HCT116 (cell line): ENCODE results near the gene DUSP18. TPM values are rescaled to one million over a fixed set of nuclear protein-coding genes. Genes with fewer than 3 reads are reported as not detected.
A peak's percentile ranks its signal among the peaks of the same experiment; 100 is the strongest.

ENCODE experiments used
- ATAC-seq: fragments of 200-7000 bp; cut with Tn5 transposase; 2 replicates; pipeline ENCODE4 v1.9.1; 2020; ENCODE audit warnings: mild to moderate bottlenecking, moderate library complexity
- BruUV-seq: library from RNA; stranded (reverse); fragments of 400-500 nt; replicated peaks from 2 replicates; lab custom pipeline; 2021; lab: Mats Ljungman, UMichigan
- CTCF ChIA-PET: fragments of 300-600 bp; sonication (Branson Sonifier 250); formaldehyde crosslinking; loops from one replicate; lab custom pipeline; 2021; ENCODE audit warnings: antibody characterized with exemption; lab: Charles Lee
- POLR2A ChIA-PET: fragments of 300-600, 350-600 bp; sonication (Branson Sonifier 250); formaldehyde crosslinking; loops from one replicate; lab custom pipeline; 2021; ENCODE audit warnings: antibody characterized with exemption; lab: Charles Lee
- RAD21 ChIA-PET, 2 experiments: fragments of 300-600 bp; sonication (Branson Sonifier 250); formaldehyde crosslinking; loops; one replicate each; lab custom pipeline; 2023; ENCODE audit warnings: low total read pairs in 2 of 2; ENCODE audit not compliant: uncharacterized antibody in 2 of 2, unreplicated experiment in 2 of 2, low non-redundant PET in 1 of 2; lab: Charles Lee
- DNase-seq: peaks from one replicate; pipeline ENCODE4 v3.0.0-alpha.2; 2010; ENCODE audit warnings: low read depth, low spot score
- H2AFZ ChIP-seq: fragments of 200-600 bp; shearing (Covaris generic), sonication (generic); 2 replicates; pipeline ENCODE4 v1.6.1; 2017; ENCODE audit warnings: low read depth, mixed run types, mixed read lengths, antibody characterized with exemption, low read length; ENCODE audit not compliant: poor library complexity, severe bottlenecking
- H3K27ac ChIP-seq: 2 replicates; pipeline ENCODE4 v1.5.1; 2012; ENCODE audit warnings: low read depth, low read length
- H3K27me3 ChIP-seq: fragments of 200-600 bp; sonication (generic); 2 replicates; pipeline ENCODE4 v1.6.1; 2016; ENCODE audit warnings: mixed run types, low read length, mixed read lengths; ENCODE audit not compliant: insufficient read depth
- H3K36me3 ChIP-seq, 2 experiments: fragments of 200-500 bp in 1 of 2; fragments of 200-600 bp in 1 of 2; sonication (Bioruptor generic) in 1 of 2; sonication (generic) in 1 of 2; 2 replicates each; pipeline versions ENCODE4 v1.5.1 to v1.6.1; 2014 to 2016; ENCODE audit warnings: low read length in 2 of 2, inconsistent platforms in 1 of 2, mixed read lengths in 1 of 2, mixed run types in 1 of 2; ENCODE audit not compliant: insufficient read depth in 2 of 2, control insufficient read depth in 1 of 2
- H3K4me1 ChIP-seq, 2 experiments: fragments of 200-600 bp in 1 of 2; sonication (generic) in 1 of 2; 2 replicates each; pipeline versions ENCODE4 v1.5.1 to v1.6.1; 2012 to 2017; ENCODE audit warnings: low read length in 2 of 2, inconsistent platforms in 1 of 2, mild to moderate bottlenecking in 1 of 2, mixed read lengths in 1 of 2, mixed run types in 1 of 2, moderate library complexity in 1 of 2; ENCODE audit not compliant: insufficient read depth in 2 of 2, control insufficient read depth in 1 of 2
- H3K4me2 ChIP-seq: fragments of 200-600 bp; sonication (generic); 2 replicates; pipeline ENCODE4 v1.6.1; 2017; ENCODE audit warnings: mixed run types, low read length, mixed read lengths
- H3K4me3 ChIP-seq, 2 experiments: fragments of 200-600 bp in 1 of 2; sonication (generic) in 1 of 2; replicated peaks in 1 of 2; 2 replicates each; pipeline ENCODE4 v1.5.1; 2011 to 2016; ENCODE audit warnings: low read length in 2 of 2, control low read depth in 1 of 2, low read depth in 1 of 2, mild to moderate bottlenecking in 1 of 2, mixed read lengths in 1 of 2, mixed run types in 1 of 2
- H3K79me2 ChIP-seq: fragments of 200-600 bp; sonication (generic); 2 replicates; pipeline ENCODE4 v1.6.1; 2017; ENCODE audit warnings: mild to moderate bottlenecking, mixed run types, low read length, moderate library complexity, mixed read lengths; ENCODE audit not compliant: insufficient read depth
- H3K9ac ChIP-seq: fragments of 200-600 bp; sonication (generic); 2 replicates; pipeline ENCODE4 v1.6.1; 2016; ENCODE audit warnings: low read length, mixed read lengths
- H3K9me2 ChIP-seq: fragments of 200-600 bp; sonication (generic), shearing (Covaris generic); 2 replicates; pipeline ENCODE4 v1.6.1; 2017; ENCODE audit warnings: mixed run types, mild to moderate bottlenecking, moderate library complexity; ENCODE audit not compliant: insufficient read depth
- H3K9me3 ChIP-seq, 2 experiments: fragments of 200-500 bp in 1 of 2; fragments of 200-600 bp in 1 of 2; sonication (Bioruptor generic) in 1 of 2; sonication (generic) in 1 of 2; 2 replicates each; pipeline ENCODE4 v1.6.1; 2014 to 2017; ENCODE audit warnings: low read length in 2 of 2, mixed read lengths in 2 of 2, inconsistent platforms in 1 of 2, low read depth in 1 of 2, mild to moderate bottlenecking in 1 of 2, mixed run types in 1 of 2, moderate library complexity in 1 of 2; ENCODE audit not compliant: control insufficient read depth in 1 of 2, insufficient read depth in 1 of 2
- H4K20me1 ChIP-seq: fragments of 200-600 bp; sonication (generic), shearing (Covaris generic); 2 replicates; pipeline ENCODE4 v1.6.1; 2017; ENCODE audit warnings: mixed run types, mild to moderate bottlenecking, moderate library complexity; ENCODE audit not compliant: insufficient read depth
- CEBPB ChIP-seq: IDR thresholded peaks from 2 replicates; pipeline ENCODE4 v1.6.1; 2012; ENCODE audit warnings: low read depth
- CTCF ChIP-seq, 3 experiments: fragments of 200-600 bp in 1 of 3; sonication (generic) in 1 of 3; IDR thresholded peaks in 2 of 3; conservative IDR thresholded peaks in 1 of 3; 2 replicates each; pipeline ENCODE4 v1.5.1; 2012 to 2017; ENCODE audit warnings: low read depth in 2 of 3, low read length in 2 of 3, antibody characterized with exemption in 1 of 3, borderline replicate concordance in 1 of 3, control low read depth in 1 of 3, mild to moderate bottlenecking in 1 of 3, mixed read lengths in 1 of 3, mixed run types in 1 of 3, moderate library complexity in 1 of 3; ENCODE audit not compliant: insufficient read depth in 1 of 3
- ELF1 ChIP-seq: IDR thresholded peaks from 2 replicates; pipeline ENCODE4 v1.6.1; 2012; ENCODE audit warnings: low read depth, borderline replicate concordance
- MAX ChIP-seq: IDR thresholded peaks from 2 replicates; pipeline ENCODE4 v1.6.1; 2012
- POLR2A ChIP-seq: IDR thresholded peaks from 2 replicates; pipeline ENCODE4 v1.7.0; 2011; ENCODE audit warnings: borderline replicate concordance; ENCODE audit not compliant: insufficient read depth, insufficient read length; ENCODE audit errors: extremely low read depth
- REST ChIP-seq: IDR thresholded peaks from 2 replicates; pipeline ENCODE4 v1.6.1; 2012; ENCODE audit warnings: low read depth
- SIN3A ChIP-seq: IDR thresholded peaks from 2 replicates; pipeline ENCODE4 v1.6.1; 2012; ENCODE audit warnings: low read depth
- SRF ChIP-seq: IDR thresholded peaks from 2 replicates; pipeline ENCODE4 v1.6.1; 2012; ENCODE audit warnings: low read depth
- TCF7L2 ChIP-seq: IDR thresholded peaks from 2 replicates; pipeline ENCODE4 v1.7.0; 2011; ENCODE audit warnings: borderline replicate concordance, inconsistent platforms; ENCODE audit not compliant: insufficient read depth, insufficient read length; ENCODE audit errors: extremely low read depth
- ZBTB33 ChIP-seq: IDR thresholded peaks from 2 replicates; pipeline ENCODE4 v1.6.1; 2011; ENCODE audit warnings: mild to moderate bottlenecking, low read length, moderate library complexity; ENCODE audit not compliant: insufficient replicate concordance; ENCODE audit errors: extremely low read depth
- ZFX ChIP-seq: fragments of 450-650 bp; IDR thresholded peaks from 2 replicates; pipeline ENCODE4 v1.6.1; 2017
- intact Hi-C: fragments of 100-400 bp; cut with micrococcal nuclease; formaldehyde crosslinking; loops from 2 replicates; pipeline ENCODE4 v1.10.0; 2022
- total RNA-seq: library from RNA; stranded (reverse); gene quantifications from one replicate; pipeline ENCODE4 v1.2.1, GENCODE V29; 2021; ENCODE audit not compliant: unreplicated experiment

The DUSP18 gene
- total RNA-seq, 1 experiment from 2014 or later: 9.7 TPM

GRCh38 chr22:30667107-30667493, 575 bp downstream of the DUSP18 start:
- H3K9me2 ChIP-seq: no peaks in the 10 kb centered on the region
- H3K27me3 ChIP-seq: no peaks in the 10 kb centered on the region
- peaks cover 0 to 4% of the 10 kb centered on the region in 2 experiments; a peak in 1 of 4 replicates for H3K36me3 ChIP-seq
- peak overlapping the region; percentile 81 for H3K27ac ChIP-seq
- ChIA-PET POLR2A (interaction anchor here (1.9 kb wide), 1 partner anchor 11 kb away, joined by 4 read pairs; no protein-coding TSS in a partner anchor), RAD21 (no interaction called here), CTCF (interaction anchor here (1.3 to 2.3 kb wide), 2 partner anchors 17 to 32 kb away, joined by 7 to 8 read pairs; partner anchors contain the start of gene SLC35E4)
- no peaks in the 10 kb centered on the region for H4K20me1 ChIP-seq
- H3K9me3 ChIP-seq: no peaks in the 10 kb centered on the region
- DNase-seq (peak; percentile 3), ATAC-seq (no peak)
- no TSS peak for BruUV-seq
- no peak overlapping the region for H2AFZ ChIP-seq
- no peaks in the 10 kb centered on the region for H3K79me2 ChIP-seq
- intact Hi-C loops: no loop called here
- H3K4me1 ChIP-seq: peaks cover 13 to 24% of the 10 kb centered on the region in 2 experiments
- TF ChIP-seq CEBPB: no peak
- no peak for TF ChIP-seq ZBTB33
- no peak for TF ChIP-seq MAX
- no peak for TF ChIP-seq SRF
- no peak for TF ChIP-seq POLR2A
- TF ChIP-seq ZFX: no peak
- TF ChIP-seq SIN3A: no peak; the same call in 1 of the 2 replicates
- no peak for TF ChIP-seq ELF1
- peak overlapping the region; percentile 85 for H3K9ac ChIP-seq
- peak overlapping the region; percentile 68 to 81 for H3K4me3 ChIP-seq
- H3K4me2 ChIP-seq: peak overlapping the region; percentile 99

GRCh38 chr22:30665786-30666185, 1.9 kb downstream of the DUSP18 start:
- ChIA-PET RAD21 (no interaction called here), CTCF (no interaction called here), POLR2A (no interaction called here)
- Histone ChIP-seq H3K9me3 (no peaks in the 10 kb centered on the region), H3K4me3 (no peak overlapping the region), H3K4me2 (no peak overlapping the region), H3K79me2 (no peaks in the 10 kb centered on the region), H3K4me1 (peaks cover 13 to 24% of the 10 kb centered on the region in 2 experiments), H3K36me3 (peaks cover 0 to 4% of the 10 kb centered on the region in 2 experiments; a peak in 2 of 4 replicates), H3K9ac (no peak overlapping the region), H4K20me1 (no peaks in the 10 kb centered on the region), H3K27me3 (no peaks in the 10 kb centered on the region), H2AFZ (no peak overlapping the region), H3K27ac (no peak overlapping the region), H3K9me2 (no peaks in the 10 kb centered on the region)
- intact Hi-C loops: no loop called here
- TF ChIP-seq REST (no peak), ZFX (no peak), TCF7L2 (no peak), CTCF (IDR thresholded peaks at IDR 0.05 in 2 of 3, conservative IDR thresholded peaks at IDR 0.05 in 1 of 3; ENCODE audit: borderline replicate concordance in 1 of 3, insufficient read depth in 1 of 3, low read depth in 2 of 3, low read length in 2 of 3) (no peak)
- no TSS peak for BruUV-seq
- DNase-seq (no peak), ATAC-seq (no peak)
